Measurements from ENCODE around the gene DNAAF8.

DNA sequence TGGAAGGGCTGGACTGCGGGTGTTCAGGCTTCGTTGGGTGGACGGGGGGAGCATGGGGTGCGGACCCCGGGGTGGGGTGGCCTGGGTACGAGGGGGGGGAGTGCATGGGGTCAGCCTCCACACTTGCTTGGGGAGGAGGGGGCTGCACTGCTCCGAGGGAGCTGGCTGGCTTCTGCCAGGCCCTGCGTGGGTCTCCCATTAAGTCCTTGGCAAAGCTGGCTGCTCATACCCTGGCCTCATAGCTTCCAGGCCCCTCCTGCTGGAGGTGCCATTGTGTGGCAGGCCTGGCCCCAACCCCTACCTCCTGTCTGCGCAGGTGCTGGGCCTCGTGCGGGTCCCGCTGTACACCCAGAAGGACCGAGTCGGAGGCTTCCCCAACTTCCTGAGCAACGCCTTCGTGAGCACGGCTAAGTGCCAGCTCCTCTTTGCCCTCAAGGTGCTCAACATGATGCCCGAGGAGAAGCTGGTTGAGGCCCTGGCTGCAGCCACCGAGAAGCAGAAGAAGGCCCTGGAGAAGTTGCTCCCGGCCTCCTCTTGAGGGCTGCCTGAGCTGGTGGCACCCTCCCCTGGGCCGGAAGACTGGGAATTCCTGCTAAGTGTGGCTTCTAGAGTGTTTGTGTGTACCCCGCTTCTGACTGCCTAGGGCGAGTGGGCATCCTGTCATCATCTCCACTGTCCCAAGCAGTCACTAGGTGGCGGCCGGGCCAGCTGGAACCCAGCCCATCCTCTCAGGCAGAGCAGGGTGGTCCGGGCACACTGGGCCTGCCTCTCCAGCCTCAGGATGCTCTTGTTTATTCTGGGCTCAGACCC, 39.5 kb upstream of the DNAAF8 start:
- no peak for TF ChIP-seq EZH2 (optimal IDR thresholded peaks at IDR 0.05; ENCODE audit: low read depth, low read length)
- TF ChIP-seq, protein P1, sequence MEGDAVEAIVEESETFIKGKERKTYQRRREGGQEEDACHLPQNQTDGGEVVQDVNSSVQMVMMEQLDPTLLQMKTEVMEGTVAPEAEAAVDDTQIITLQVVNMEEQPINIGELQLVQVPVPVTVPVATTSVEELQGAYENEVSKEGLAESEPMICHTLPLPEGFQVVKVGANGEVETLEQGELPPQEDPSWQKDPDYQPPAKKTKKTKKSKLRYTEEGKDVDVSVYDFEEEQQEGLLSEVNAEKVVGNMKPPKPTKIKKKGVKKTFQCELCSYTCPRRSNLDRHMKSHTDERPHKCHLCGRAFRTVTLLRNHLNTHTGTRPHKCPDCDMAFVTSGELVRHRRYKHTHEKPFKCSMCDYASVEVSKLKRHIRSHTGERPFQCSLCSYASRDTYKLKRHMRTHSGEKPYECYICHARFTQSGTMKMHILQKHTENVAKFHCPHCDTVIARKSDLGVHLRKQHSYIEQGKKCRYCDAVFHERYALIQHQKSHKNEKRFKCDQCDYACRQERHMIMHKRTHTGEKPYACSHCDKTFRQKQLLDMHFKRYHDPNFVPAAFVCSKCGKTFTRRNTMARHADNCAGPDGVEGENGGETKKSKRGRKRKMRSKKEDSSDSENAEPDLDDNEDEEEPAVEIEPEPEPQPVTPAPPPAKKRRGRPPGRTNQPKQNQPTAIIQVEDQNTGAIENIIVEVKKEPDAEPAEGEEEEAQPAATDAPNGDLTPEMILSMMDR (IDR thresholded peaks at IDR 0.05; ENCODE audit: low read length) = no peak

Measured in MM.1S (cell line).